BLaER1 (cell line): Measurements from ENCODE around the gene GJD4.
A peak's percentile ranks its signal among the peaks of the same experiment; 100 is the strongest.

Experiments
- H3K27ac ChIP-seq: shearing (Covaris generic); formaldehyde crosslinking; 2 replicates; pipeline ENCODE4 v1.8.1; 2022
- H3K27me3 ChIP-seq: shearing (Covaris generic); formaldehyde crosslinking; 2 replicates; pipeline ENCODE4 v1.8.1; 2022
- H3K36me3 ChIP-seq: shearing (Covaris generic); formaldehyde crosslinking; 2 replicates; pipeline ENCODE4 v1.8.1; 2022
- H3K4me1 ChIP-seq: shearing (Covaris generic); formaldehyde crosslinking; 2 replicates; pipeline ENCODE4 v1.8.1; 2022
- H3K4me2 ChIP-seq: shearing (Covaris generic); formaldehyde crosslinking; 2 replicates; pipeline ENCODE4 v1.8.1; 2022
- H3K4me3 ChIP-seq: shearing (Covaris generic); formaldehyde crosslinking; 2 replicates; pipeline ENCODE4 v1.8.1; 2022
- H3K9ac ChIP-seq: shearing (Covaris generic); formaldehyde crosslinking; 2 replicates; pipeline ENCODE4 v1.8.1; 2022
- H3K9me3 ChIP-seq: shearing (Covaris generic); formaldehyde crosslinking; 2 replicates; pipeline ENCODE4 v1.8.1; 2022
- H4K20me1 ChIP-seq: shearing (Covaris generic); formaldehyde crosslinking; 2 replicates; pipeline ENCODE4 v1.8.1; 2022
- Cebpa-rat ChIP-seq: shearing (Covaris generic); IDR thresholded peaks from 2 replicates; pipeline ENCODE4 v1.8.1; 2022

GJD4 gene

GRCh38 chr10:35643151-35644049 is 38.3 kb downstream of the GJD4 start:
- Histone ChIP-seq H3K9me3 (no peaks in the 10 kb centered on the region), H3K27me3 (peaks cover 22% of the 10 kb centered on the region), H4K20me1 (peaks cover under 1% of the 10 kb centered on the region; the same call in 1 of the 2 replicates), H3K36me3 (no peaks in the 10 kb centered on the region), H3K27ac (no peak overlapping the region), H3K9ac (peak overlapping the region; percentile 70), H3K4me2 (peak overlapping the region; percentile 100), H3K4me3 (peak overlapping the region; percentile 82), H3K4me1 (peaks cover 27% of the 10 kb centered on the region)
- no peak for TF ChIP-seq Cebpa-rat

- H4K20me1 ChIP-seq = no peaks in the 10 kb centered on the region
- H3K9me3 ChIP-seq = no peaks in the 10 kb centered on the region
- H3K4me2 ChIP-seq = peak overlapping the region; percentile 100
- peak overlapping the region; percentile 82 for H3K4me3 ChIP-seq
- H3K36me3 ChIP-seq = no peaks in the 10 kb centered on the region
- H3K9ac ChIP-seq = no peak overlapping the region
- peaks cover 22% of the 10 kb centered on the region for H3K27me3 ChIP-seq
- no peak overlapping the region for H3K27ac ChIP-seq
- TF ChIP-seq Cebpa-rat = no peak
- H3K4me1 ChIP-seq = peaks cover 27% of the 10 kb centered on the region
Measured at GRCh38 chr10:35644050-35644950, 39.2 kb downstream of the GJD4 start.

GRCh38 chr10:35650894-35651293 is 45.8 kb downstream of the GJD4 start:
- Histone ChIP-seq H3K9ac (no peak overlapping the region), H4K20me1 (no peaks in the 10 kb centered on the region), H3K27me3 (no peaks in the 10 kb centered on the region), H3K9me3 (no peaks in the 10 kb centered on the region), H3K27ac (no peak overlapping the region), H3K4me1 (no peaks in the 10 kb centered on the region), H3K36me3 (no peaks in the 10 kb centered on the region), H3K4me2 (no peak overlapping the region), H3K4me3 (no peak overlapping the region)
- no peak for TF ChIP-seq Cebpa-rat

- Histone ChIP-seq H4K20me1 (no peaks in the 10 kb centered on the region), H3K36me3 (no peaks in the 10 kb centered on the region), H3K27ac (no peak overlapping the region), H3K9me3 (no peaks in the 10 kb centered on the region), H3K4me3 (no peak overlapping the region), H3K27me3 (no peaks in the 10 kb centered on the region), H3K4me1 (no peaks in the 10 kb centered on the region), H3K9ac (no peak overlapping the region), H3K4me2 (no peak overlapping the region)
- no peak for TF ChIP-seq Cebpa-rat
Measured at GRCh38 chr10:35652824-35653223, 47.7 kb downstream of the GJD4 start.

GRCh38 chr10:35657621-35658020 is 52.5 kb downstream of the GJD4 start:
- no peak overlapping the region for H3K4me2 ChIP-seq
- no peak overlapping the region for H3K27ac ChIP-seq
- peaks cover 4% of the 10 kb centered on the region; the same call in 1 of the 2 replicates for H3K9me3 ChIP-seq
- no peaks in the 10 kb centered on the region for H4K20me1 ChIP-seq
- H3K4me1 ChIP-seq = no peaks in the 10 kb centered on the region
- no peak overlapping the region for H3K4me3 ChIP-seq
- no peaks in the 10 kb centered on the region for H3K36me3 ChIP-seq
- no peak for TF ChIP-seq Cebpa-rat
- H3K27me3 ChIP-seq = no peaks in the 10 kb centered on the region
- H3K9ac ChIP-seq = no peak overlapping the region
